GM21619 (cell line): Measurements from ENCODE around the gene MAIP1.
"Not testable (repeated sequence)": the region's sequence is repeated elsewhere in the genome, so short reads cannot be mapped to it uniquely, and the experiment has no call there.

Experiments used
- ATAC-seq: cut with Tn5 transposase; IDR thresholded peaks from one replicate; pipeline ENCODE4 v1.9.1; 2021; ENCODE audit not compliant: unreplicated experiment

Gene MAIP1

GRCh38 chr2:199955339-199956061, at the start of gene MAIP1, which contains the start of gene TYW5:
MAIP1 (plus strand) TSS chr2:199955582; CDS start chr2:199955799, 217 bp downstream.
TYW5 (minus strand) TSS chr2:199955491; CDS start chr2:199955470, 21 bp downstream.
- ATAC-seq, result peak; percentile 85

- no peak for ATAC-seq
These were observed 48.2 kb upstream of the MAIP1 start for GRCh38 chr2:199907008-199907714.

GRCh38 chr2:199910338-199911051, 44.9 kb upstream of the MAIP1 start:
- peak; percentile 0 for ATAC-seq

GRCh38 chr2:199911052-199911876, 44.1 kb upstream of the MAIP1 start, which contains the start of gene C2orf69:
C2orf69 (plus strand) TSS chr2:199911293; CDS start chr2:199911439, 146 bp downstream.
- peak; percentile 85 for ATAC-seq

- no peak for ATAC-seq
These were observed 43.6 kb upstream of the MAIP1 start for GRCh38 chr2:199911877-199912161.

GRCh38 chr2:199912553-199913114, 42.7 kb upstream of the MAIP1 start:
- ATAC-seq, result not testable (repeated sequence)

- ATAC-seq, result no peak
These were observed 40.9 kb upstream of the MAIP1 start for GRCh38 chr2:199914372-199914958.

- ATAC-seq, result no peak
These were observed 38.4 kb upstream of the MAIP1 start for GRCh38 chr2:199916980-199917379.

- no peak for ATAC-seq
These were observed 32.5 kb upstream of the MAIP1 start for GRCh38 chr2:199922856-199923255.

GRCh38 chr2:199923924-199924323, 31.5 kb upstream of the MAIP1 start:
- ATAC-seq, result no peak

GRCh38 chr2:199926806-199927205, 28.6 kb upstream of the MAIP1 start:
- no peak for ATAC-seq

GRCh38 chr2:199928226-199928625, 27.2 kb upstream of the MAIP1 start:
- ATAC-seq, result no peak

- no peak for ATAC-seq
These were observed 26.8 kb upstream of the MAIP1 start for GRCh38 chr2:199928626-199929025.

GRCh38 chr2:199929262-199929661, 26.1 kb upstream of the MAIP1 start:
- ATAC-seq, result no peak

- ATAC-seq, result no peak
These were observed 23.0 kb upstream of the MAIP1 start for GRCh38 chr2:199932312-199932855.

- ATAC-seq, result no peak
These were observed 21.9 kb upstream of the MAIP1 start for GRCh38 chr2:199933466-199933865.

GRCh38 chr2:199936554-199936953, 18.8 kb upstream of the MAIP1 start:
- no peak for ATAC-seq

- ATAC-seq, result no peak
These were observed 15.0 kb upstream of the MAIP1 start for GRCh38 chr2:199940373-199940772.

- no peak for ATAC-seq
These were observed 12.0 kb upstream of the MAIP1 start for GRCh38 chr2:199943373-199943772.

GRCh38 chr2:199946196-199946595, 9.2 kb upstream of the MAIP1 start:
- ATAC-seq, result no peak
